MM.1S (cell line): ENCODE measurements around the gene ZNF383.
"Not testable (repeated sequence)": the region's sequence is repeated elsewhere in the genome, so short reads cannot be mapped to it uniquely, and the experiment has no call there.

Experiments
- EZH2phosphoT487 ChIP-seq: fragments of 300-600 bp; sonication (generic); IDR thresholded peaks from 2 replicates; pipeline ENCODE4 v1.6.1; 2018; ENCODE audit warnings: antibody characterized with exemption, low read length
- TF ChIP-seq, protein P1 (sequence below): fragments of 300-600 bp; sonication (generic); IDR thresholded peaks from 2 replicates; pipeline ENCODE4 v1.5.1; 2016; ENCODE audit warnings: antibody characterized with exemption, low read length, mixed read lengths

DNA sequence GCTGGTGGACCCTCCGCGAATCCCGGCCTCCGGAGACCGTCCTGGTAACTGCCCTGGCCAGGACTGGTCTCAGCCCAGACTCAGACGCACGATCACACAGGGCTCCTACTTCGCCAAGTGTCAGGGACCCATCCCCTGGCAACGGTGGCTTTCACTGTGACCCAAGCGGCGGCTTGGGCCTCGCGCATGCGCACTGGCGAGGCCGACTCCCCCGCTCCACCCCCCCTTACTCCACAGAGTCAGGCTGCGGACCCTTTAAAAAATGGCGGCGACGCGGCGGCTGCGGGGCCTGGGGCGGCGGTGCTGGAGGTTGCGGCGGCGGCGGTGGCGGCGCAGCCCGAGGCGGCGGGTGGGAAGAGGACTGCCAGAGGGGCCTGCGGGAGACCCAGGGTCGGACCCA, 66.0 kb downstream of the ZNF383 start:
- TF ChIP-seq, protein P1, sequence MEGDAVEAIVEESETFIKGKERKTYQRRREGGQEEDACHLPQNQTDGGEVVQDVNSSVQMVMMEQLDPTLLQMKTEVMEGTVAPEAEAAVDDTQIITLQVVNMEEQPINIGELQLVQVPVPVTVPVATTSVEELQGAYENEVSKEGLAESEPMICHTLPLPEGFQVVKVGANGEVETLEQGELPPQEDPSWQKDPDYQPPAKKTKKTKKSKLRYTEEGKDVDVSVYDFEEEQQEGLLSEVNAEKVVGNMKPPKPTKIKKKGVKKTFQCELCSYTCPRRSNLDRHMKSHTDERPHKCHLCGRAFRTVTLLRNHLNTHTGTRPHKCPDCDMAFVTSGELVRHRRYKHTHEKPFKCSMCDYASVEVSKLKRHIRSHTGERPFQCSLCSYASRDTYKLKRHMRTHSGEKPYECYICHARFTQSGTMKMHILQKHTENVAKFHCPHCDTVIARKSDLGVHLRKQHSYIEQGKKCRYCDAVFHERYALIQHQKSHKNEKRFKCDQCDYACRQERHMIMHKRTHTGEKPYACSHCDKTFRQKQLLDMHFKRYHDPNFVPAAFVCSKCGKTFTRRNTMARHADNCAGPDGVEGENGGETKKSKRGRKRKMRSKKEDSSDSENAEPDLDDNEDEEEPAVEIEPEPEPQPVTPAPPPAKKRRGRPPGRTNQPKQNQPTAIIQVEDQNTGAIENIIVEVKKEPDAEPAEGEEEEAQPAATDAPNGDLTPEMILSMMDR: not testable (repeated sequence)
- TF ChIP-seq EZH2phosphoT487: not testable (repeated sequence)
